ENCODE data around the gene TMEM254. TPM values are rescaled to one million over a fixed set of nuclear protein-coding genes. Genes with fewer than 3 reads are reported as not detected.

TMEM254 gene
- total and polyA plus RNA-seq, 4 donors = 15.6 to 46.9 (median 36.0) TPM

- H3K27ac ChIP-seq (ENCODE audit: low read depth, low read length) = peak overlapping the region; percentile 78
- no peak overlapping the region for H3K4me3 ChIP-seq (ENCODE audit: low read depth, low read length)
- no peaks in the 10 kb centered on the region for H3K36me3 ChIP-seq (ENCODE audit: control insufficient read depth, insufficient read depth, low read length)
- no peaks in the 10 kb centered on the region for H3K27me3 ChIP-seq (ENCODE audit: control insufficient read depth, insufficient read depth, low read length)
- peak in 5 of 6 donors; percentile 40 to 83 (median 55) for DNase-seq (ENCODE audit: low read depth in 4 of 6, low spot score in 6 of 6)
- peaks cover 3% of the 10 kb centered on the region for H3K9me3 ChIP-seq (ENCODE audit: control insufficient read depth, insufficient read depth, low read length)
- 31% methylated on average over 3 of the region's 3 CpGs for WGBS (ENCODE audit: insufficient coverage)
- H3K4me1 ChIP-seq (ENCODE audit: control insufficient read depth, insufficient read depth, low read length) = peaks cover 12% of the 10 kb centered on the region
Observed at GRCh38 chr10:80070057-80070456, 8.4 kb upstream of the TMEM254 start.

GRCh38 chr10:80072584-80072983, 5.9 kb upstream of the TMEM254 start:
- Histone ChIP-seq H3K9me3 (ENCODE audit: control insufficient read depth, insufficient read depth, low read length) (peaks cover 3% of the 10 kb centered on the region), H3K27ac (ENCODE audit: low read depth, low read length) (no peak overlapping the region), H3K36me3 (ENCODE audit: control insufficient read depth, insufficient read depth, low read length) (no peaks in the 10 kb centered on the region), H3K4me3 (ENCODE audit: low read depth, low read length) (no peak overlapping the region), H3K27me3 (ENCODE audit: control insufficient read depth, insufficient read depth, low read length) (no peaks in the 10 kb centered on the region), H3K4me1 (ENCODE audit: control insufficient read depth, insufficient read depth, low read length) (peaks cover 13% of the 10 kb centered on the region)
- no CpG with 5 or more reads among the region's 2 CpGs for WGBS (ENCODE audit: insufficient coverage)
- no peak for DNase-seq (ENCODE audit: low read depth in 4 of 6, low spot score in 6 of 6)

- 91% methylated on average over 1 of the region's 1 CpG for WGBS (ENCODE audit: insufficient coverage)
- H3K4me3 ChIP-seq (ENCODE audit: low read depth, low read length) = no peak overlapping the region
- H3K4me1 ChIP-seq (ENCODE audit: control insufficient read depth, insufficient read depth, low read length) = peaks cover 16% of the 10 kb centered on the region
- H3K27me3 ChIP-seq (ENCODE audit: control insufficient read depth, insufficient read depth, low read length) = no peaks in the 10 kb centered on the region
- DNase-seq (ENCODE audit: low read depth in 4 of 6, low spot score in 6 of 6) = no peak
- H3K9me3 ChIP-seq (ENCODE audit: control insufficient read depth, insufficient read depth, low read length) = no peaks in the 10 kb centered on the region
- H3K36me3 ChIP-seq (ENCODE audit: control insufficient read depth, insufficient read depth, low read length) = no peaks in the 10 kb centered on the region
- H3K27ac ChIP-seq (ENCODE audit: low read depth, low read length) = no peak overlapping the region
Observed at GRCh38 chr10:80075781-80076180, 2.7 kb upstream of the TMEM254 start.

GRCh38 chr10:80077869-80078447, 507 bp upstream of the TMEM254 start:
- DNase-seq (ENCODE audit: low read depth in 4 of 6, low spot score in 6 of 6) = peak in 1 of 6 donors; percentile 11
- 49% methylated on average over 14 of the region's 14 CpGs for WGBS (ENCODE audit: insufficient coverage)
- Histone ChIP-seq H3K9me3 (ENCODE audit: control insufficient read depth, insufficient read depth, low read length) (no peaks in the 10 kb centered on the region), H3K27me3 (ENCODE audit: control insufficient read depth, insufficient read depth, low read length) (no peaks in the 10 kb centered on the region), H3K4me1 (ENCODE audit: control insufficient read depth, insufficient read depth, low read length) (peaks cover 13% of the 10 kb centered on the region), H3K4me3 (ENCODE audit: low read depth, low read length) (peak overlapping the region; percentile 70), H3K36me3 (ENCODE audit: control insufficient read depth, insufficient read depth, low read length) (no peaks in the 10 kb centered on the region), H3K27ac (ENCODE audit: low read depth, low read length) (peak overlapping the region; percentile 98)

GRCh38 chr10:80079312-80079719, 851 bp downstream of the TMEM254 start:
- no peaks in the 10 kb centered on the region for H3K27me3 ChIP-seq (ENCODE audit: control insufficient read depth, insufficient read depth, low read length)

GRCh38 chr10:80081026-80081425, 2.6 kb downstream of the TMEM254 start:
- H3K4me3 ChIP-seq (ENCODE audit: low read depth, low read length) = no peak overlapping the region
- WGBS (ENCODE audit: insufficient coverage) = 94% methylated on average over 3 of the region's 9 CpGs
- peaks cover 13% of the 10 kb centered on the region for H3K4me1 ChIP-seq (ENCODE audit: control insufficient read depth, insufficient read depth, low read length)
- peaks cover 15% of the 10 kb centered on the region for H3K36me3 ChIP-seq (ENCODE audit: control insufficient read depth, insufficient read depth, low read length)
- no peaks in the 10 kb centered on the region for H3K9me3 ChIP-seq (ENCODE audit: control insufficient read depth, insufficient read depth, low read length)
- DNase-seq (ENCODE audit: low read depth in 4 of 6, low spot score in 6 of 6) = no peak
- H3K27ac ChIP-seq (ENCODE audit: low read depth, low read length) = no peak overlapping the region
- no peaks in the 10 kb centered on the region for H3K27me3 ChIP-seq (ENCODE audit: control insufficient read depth, insufficient read depth, low read length)

More at GRCh38 chr10:80079312-80079719, 851 bp downstream of the TMEM254 start:
- no peak for DNase-seq (ENCODE audit: low read depth in 4 of 6, low spot score in 6 of 6)
- Histone ChIP-seq H3K9me3 (ENCODE audit: control insufficient read depth, insufficient read depth, low read length) (no peaks in the 10 kb centered on the region), H3K27ac (ENCODE audit: low read depth, low read length) (peak overlapping the region; percentile 98), H3K4me1 (ENCODE audit: control insufficient read depth, insufficient read depth, low read length) (peaks cover 13% of the 10 kb centered on the region), H3K36me3 (ENCODE audit: control insufficient read depth, insufficient read depth, low read length) (peaks cover 7% of the 10 kb centered on the region), H3K4me3 (ENCODE audit: low read depth, low read length) (peak overlapping the region; percentile 70)
- 2% methylated on average over 12 of the region's 12 CpGs for WGBS (ENCODE audit: insufficient coverage)

GRCh38 chr10:80081801-80082750, 3.6 kb downstream of the TMEM254 start:
- no peaks in the 10 kb centered on the region for H3K9me3 ChIP-seq (ENCODE audit: control insufficient read depth, insufficient read depth, low read length)
- H3K36me3 ChIP-seq (ENCODE audit: control insufficient read depth, insufficient read depth, low read length) = peaks cover 15% of the 10 kb centered on the region
- no peak for DNase-seq (ENCODE audit: low read depth in 4 of 6, low spot score in 6 of 6)
- H3K4me1 ChIP-seq (ENCODE audit: control insufficient read depth, insufficient read depth, low read length) = peaks cover 13% of the 10 kb centered on the region
- WGBS (ENCODE audit: insufficient coverage) = 100% methylated on average over 1 of the region's 5 CpGs
- H3K27ac ChIP-seq (ENCODE audit: low read depth, low read length) = no peak overlapping the region
- H3K27me3 ChIP-seq (ENCODE audit: control insufficient read depth, insufficient read depth, low read length) = no peaks in the 10 kb centered on the region
- no peak overlapping the region for H3K4me3 ChIP-seq (ENCODE audit: low read depth, low read length)

GRCh38 chr10:80090121-80090520, 11.7 kb downstream of the TMEM254 start:
- no peak overlapping the region for H3K4me3 ChIP-seq (ENCODE audit: low read depth, low read length)
- DNase-seq (ENCODE audit: low read depth in 4 of 6, low spot score in 6 of 6) = no peak
- 83% methylated on average over 1 of the region's 2 CpGs for WGBS (ENCODE audit: insufficient coverage)
- no peaks in the 10 kb centered on the region for H3K9me3 ChIP-seq (ENCODE audit: control insufficient read depth, insufficient read depth, low read length)
- peaks cover 13% of the 10 kb centered on the region for H3K36me3 ChIP-seq (ENCODE audit: control insufficient read depth, insufficient read depth, low read length)
- no peaks in the 10 kb centered on the region for H3K4me1 ChIP-seq (ENCODE audit: control insufficient read depth, insufficient read depth, low read length)
- no peak overlapping the region for H3K27ac ChIP-seq (ENCODE audit: low read depth, low read length)
- H3K27me3 ChIP-seq (ENCODE audit: control insufficient read depth, insufficient read depth, low read length) = no peaks in the 10 kb centered on the region

- Histone ChIP-seq H3K4me1 (ENCODE audit: control insufficient read depth, insufficient read depth, low read length) (no peaks in the 10 kb centered on the region), H3K9me3 (ENCODE audit: control insufficient read depth, insufficient read depth, low read length) (no peaks in the 10 kb centered on the region), H3K27me3 (ENCODE audit: control insufficient read depth, insufficient read depth, low read length) (no peaks in the 10 kb centered on the region), H3K4me3 (ENCODE audit: low read depth, low read length) (no peak overlapping the region), H3K36me3 (ENCODE audit: control insufficient read depth, insufficient read depth, low read length) (peaks cover 7% of the 10 kb centered on the region), H3K27ac (ENCODE audit: low read depth, low read length) (no peak overlapping the region)
- DNase-seq (ENCODE audit: low read depth in 4 of 6, low spot score in 6 of 6) = no peak
- no CpG with 5 or more reads among the region's 2 CpGs for WGBS (ENCODE audit: insufficient coverage)
Observed at GRCh38 chr10:80094231-80094630, 15.8 kb downstream of the TMEM254 start.
